ENCODE results near the gene CARD9.
"Not testable (repeated sequence)": the region's sequence is repeated elsewhere in the genome, so short reads cannot be mapped to it uniquely, and the experiment has no call there.

CARD9 gene

GRCh38 chr9:136331556-136332481 is 41.6 kb downstream of the CARD9 start:
- no peak for DNase-seq

GRCh38 chr9:136331030-136331429 is 42.4 kb downstream of the CARD9 start:
- DNase-seq, result no peak

- no peak for DNase-seq
Observed at GRCh38 chr9:136330406-136330990, 43.0 kb downstream of the CARD9 start.

DNA sequence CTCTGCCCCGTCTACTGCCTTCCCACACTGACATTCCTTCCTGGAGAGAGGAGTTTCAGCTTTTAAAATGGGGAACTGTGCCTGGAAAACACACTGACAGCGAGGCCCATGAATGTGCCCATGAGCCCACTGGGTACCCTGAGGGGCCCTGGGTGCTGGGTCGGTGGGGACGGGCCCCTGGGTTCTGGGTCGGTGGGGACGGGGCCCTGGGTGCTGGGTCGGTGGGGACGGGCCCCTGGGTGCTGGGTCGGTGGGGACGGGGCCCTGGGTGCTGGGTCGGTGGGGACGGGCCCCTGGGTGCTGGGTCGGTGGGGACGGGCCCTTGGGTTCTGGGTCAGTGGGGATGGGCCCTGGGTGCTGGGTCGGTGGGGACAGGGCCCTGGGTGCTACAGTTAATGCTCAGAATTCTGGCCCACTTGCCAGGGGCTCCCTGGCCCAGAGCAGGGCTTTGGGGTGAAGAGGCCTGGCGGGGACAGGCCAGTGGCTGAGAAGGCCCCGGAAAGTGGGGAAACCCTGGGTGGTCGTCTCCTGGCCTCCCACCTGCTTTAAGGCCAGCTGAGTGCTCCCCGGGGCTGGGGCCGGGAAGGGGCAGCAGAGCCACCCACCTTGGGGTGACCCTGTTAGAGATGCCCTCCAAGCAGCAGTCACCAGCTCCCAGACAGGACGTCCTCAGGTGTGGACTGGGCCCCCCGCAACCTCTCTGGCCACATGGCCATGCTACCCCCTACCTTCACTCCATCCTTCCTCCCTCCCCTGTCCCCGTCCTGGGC is 43.6 kb downstream of the CARD9 start:
- DNase-seq, result no peak

- DNase-seq, result no peak
Observed at GRCh38 chr9:136329211-136329627, 44.2 kb downstream of the CARD9 start.

DNA sequence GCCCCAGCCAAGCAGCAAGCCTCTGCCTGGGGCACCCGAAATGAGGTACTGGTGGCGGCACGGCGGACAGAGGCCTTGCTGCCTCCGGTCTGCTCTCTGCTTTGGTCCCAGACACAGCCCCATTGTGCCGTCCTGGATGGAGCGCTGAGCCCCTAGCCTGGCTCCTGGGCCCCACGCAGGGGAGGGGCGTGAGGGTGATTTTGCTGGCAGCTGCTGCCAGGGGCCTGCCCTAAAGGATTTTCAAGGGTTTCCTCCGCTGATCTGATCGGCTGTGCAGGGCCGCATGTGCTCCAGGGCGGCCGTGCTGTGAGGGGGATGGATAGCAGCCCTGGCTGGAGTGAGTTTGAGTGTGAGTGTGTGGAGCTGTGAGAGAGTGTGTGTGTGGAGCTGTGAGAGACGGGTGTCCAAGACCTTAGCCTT is 44.8 kb downstream of the CARD9 start:
- no peak for DNase-seq

GRCh38 chr9:136328011-136328621 is 45.4 kb downstream of the CARD9 start:
- no peak for DNase-seq

DNA sequence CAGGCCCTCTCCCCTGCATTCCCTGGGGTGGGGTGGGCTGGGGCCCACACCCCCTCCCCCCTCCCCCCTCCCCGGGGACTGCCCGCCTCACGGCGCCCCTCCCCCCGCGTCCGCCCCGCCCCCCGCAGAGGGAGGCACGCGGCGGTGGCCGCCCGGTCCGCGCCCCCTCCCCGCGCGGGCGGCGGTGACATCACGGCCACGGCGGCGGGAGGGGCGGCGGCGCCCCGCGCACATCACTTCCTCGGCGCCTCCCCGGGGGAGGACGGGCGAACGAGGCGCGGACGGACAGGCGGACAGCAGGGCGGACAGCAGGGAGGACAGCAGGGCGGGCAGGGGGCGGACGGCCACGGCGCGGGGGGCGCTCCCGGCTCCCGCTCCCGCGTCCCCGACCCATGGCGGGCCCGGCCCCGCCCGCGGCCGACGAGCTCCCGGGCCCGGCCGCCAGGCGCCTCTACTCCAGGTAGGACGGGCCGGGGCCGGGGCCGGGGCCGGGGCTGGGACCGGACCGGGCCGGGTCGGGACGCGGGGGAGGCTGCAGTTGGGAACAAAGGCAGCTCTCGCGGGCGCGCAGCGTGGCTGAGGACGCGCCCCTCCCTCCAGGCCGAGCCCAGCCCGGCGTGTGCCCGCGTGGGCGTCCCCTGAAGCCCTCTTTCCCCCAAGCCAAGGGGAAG is 46.0 kb downstream of the CARD9 start, which contains the start of gene GPSM1:
TSS of gene GPSM1 (plus strand) at position 236 of the 671 bp plus-strand sequence. CDS start at position 393, 157 bp downstream.
- peak; percentile 21 for DNase-seq

- no peak for DNase-seq
Observed at GRCh38 chr9:136326761-136327303, 46.6 kb downstream of the CARD9 start.

GRCh38 chr9:136326061-136326760 is 47.3 kb downstream of the CARD9 start:
- no peak for DNase-seq

DNA sequence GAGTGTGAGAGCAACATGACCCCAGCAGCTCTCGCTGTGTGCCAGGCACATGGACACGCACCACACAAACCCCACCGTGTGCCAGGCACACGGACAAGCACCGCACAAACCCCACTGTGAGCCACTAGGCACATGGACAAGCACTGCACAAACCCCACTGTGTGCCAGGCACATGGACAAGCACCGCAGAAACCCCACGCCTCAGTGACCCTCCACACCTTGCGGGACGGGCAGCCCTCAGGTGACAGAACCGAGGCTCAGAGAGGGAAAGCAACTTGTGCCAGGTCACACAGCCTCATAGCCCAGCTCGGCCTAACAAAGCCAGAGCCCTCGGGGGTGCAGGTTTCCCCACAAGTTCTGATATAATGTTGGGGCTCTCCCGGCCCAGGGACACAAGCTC is 48.1 kb downstream of the CARD9 start:
- no peak for DNase-seq

DNA sequence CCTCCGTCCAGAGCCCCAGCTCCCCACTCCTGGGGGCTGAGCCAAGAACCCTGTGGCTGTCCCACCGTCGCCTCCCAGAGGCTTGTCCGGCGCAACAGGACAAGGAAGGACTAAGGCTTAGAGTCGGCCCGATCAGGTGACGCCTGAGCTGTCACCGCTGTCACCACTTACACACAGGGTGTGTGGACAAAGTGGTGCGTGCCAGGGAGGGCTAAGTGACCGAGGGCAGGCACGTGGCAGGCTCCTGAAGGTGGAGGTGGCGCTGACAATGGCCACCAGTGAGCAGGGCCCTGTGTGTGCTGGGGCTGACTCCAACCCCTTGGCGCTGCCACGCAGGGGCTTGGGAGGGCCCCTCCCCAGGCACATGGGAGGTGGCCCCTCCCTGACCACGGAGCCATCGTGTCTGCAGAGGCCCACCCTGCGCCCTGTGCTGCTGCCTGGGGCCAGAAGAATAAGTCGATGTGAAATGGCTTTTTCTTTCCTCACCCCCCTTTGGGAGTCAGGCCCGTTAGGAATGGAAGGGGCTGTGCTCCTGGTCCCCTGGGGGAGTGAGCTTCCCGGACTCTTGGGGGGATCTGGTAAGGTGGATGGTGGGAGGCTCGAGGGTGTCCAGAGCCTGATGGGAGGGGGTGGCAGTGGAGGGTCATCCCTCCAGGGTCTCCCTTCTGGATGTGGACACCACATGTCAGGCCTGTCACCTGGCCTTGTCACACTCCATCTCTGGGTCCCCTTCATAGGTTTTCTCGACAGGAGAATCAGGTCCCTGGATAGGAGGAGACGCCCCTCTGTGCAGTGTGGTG is 48.8 kb downstream of the CARD9 start:
- DNase-seq, result no peak

DNA sequence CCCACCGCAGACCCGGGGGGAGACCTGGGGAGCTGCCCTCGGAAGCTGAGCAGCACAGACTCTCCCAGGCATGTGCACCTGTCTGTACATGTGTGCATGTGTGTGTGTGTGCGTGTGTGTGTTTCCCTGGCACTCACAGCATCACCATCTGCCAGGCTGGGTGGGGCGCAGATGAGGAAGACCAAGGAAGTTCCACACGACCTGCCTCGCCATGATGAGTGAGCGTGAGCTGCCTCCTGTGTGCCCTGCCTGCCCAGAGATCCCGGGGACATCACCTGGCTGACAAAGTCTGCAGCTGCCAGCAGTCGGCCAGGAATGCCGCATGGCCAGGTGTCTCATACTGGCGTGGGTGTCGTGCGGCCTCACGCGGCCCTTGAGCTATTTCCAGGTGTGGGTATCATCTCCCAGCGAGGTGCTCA is 50.1 kb downstream of the CARD9 start:
- DNase-seq, result no peak

DNA sequence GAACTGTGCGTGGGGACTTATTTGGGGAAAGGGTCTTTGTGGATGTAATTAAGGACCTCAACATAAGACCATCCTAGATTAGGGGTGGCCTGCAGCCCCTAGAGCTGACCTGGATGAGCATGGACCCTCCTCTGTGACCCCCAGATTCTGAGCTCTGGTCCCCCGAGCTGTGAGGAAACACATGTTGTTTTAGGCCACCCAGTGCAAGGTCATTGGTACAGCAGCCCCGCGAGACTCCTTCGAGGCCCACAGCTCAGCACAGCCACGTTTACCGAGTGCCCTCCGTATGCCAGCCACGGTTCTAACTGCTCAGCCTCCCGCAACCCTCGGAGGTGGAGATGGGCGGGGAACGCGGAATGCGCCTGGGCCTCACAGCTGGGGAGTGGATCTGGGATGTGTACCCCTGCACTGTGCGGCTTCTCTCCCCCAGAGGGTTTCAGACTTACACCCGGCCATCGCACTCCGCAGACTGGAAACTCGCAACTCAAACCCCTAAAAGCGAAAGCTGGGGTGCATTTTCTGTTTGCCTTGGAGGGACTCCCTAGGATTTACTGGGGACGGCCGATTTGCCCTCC is 50.6 kb downstream of the CARD9 start:
- DNase-seq, result no peak

DNA sequence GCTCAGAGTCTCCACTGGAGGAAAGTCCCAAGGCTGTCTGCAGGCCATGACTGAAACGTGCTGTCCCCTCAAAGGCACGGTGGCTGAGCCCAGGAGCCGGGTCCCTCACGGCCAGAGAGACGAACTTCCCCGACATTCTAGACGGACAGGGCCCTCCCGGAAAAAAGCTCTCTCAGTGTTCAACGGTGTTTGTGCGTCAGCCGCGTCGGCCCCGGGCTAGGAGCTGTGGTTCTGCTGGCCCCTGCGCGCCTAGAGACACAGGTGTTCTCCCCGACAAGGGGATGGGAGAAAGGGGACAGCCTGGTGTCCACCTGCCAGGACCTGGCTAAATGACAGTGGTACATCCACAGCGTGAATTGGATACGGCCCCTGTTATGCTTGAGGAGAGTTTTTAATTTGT is 51.9 kb downstream of the CARD9 start:
- no peak for DNase-seq

DNA sequence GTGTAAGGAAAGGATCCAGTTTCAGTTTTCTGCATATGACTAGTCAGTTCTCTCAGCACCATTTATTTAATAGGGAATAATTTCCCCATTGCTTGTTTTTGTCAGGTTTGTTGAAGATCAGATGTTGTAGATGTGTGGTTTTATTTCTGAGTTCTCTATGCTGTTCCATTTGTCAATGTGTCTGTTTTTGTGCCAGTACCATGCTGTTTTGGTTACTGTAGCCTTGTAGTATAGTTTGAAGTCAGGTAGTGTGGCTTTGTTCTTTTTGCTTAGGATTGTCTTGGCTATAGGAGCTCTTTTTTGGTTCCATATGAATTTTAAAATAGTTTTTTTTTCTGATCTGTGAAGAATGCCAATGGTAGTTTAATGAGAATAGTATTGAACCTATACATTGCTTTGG is 52.5 kb downstream of the CARD9 start:
- DNase-seq, result not testable (repeated sequence)

- not testable (repeated sequence) for DNase-seq
Observed at GRCh38 chr9:136319955-136320354, 53.5 kb downstream of the CARD9 start.

DNA sequence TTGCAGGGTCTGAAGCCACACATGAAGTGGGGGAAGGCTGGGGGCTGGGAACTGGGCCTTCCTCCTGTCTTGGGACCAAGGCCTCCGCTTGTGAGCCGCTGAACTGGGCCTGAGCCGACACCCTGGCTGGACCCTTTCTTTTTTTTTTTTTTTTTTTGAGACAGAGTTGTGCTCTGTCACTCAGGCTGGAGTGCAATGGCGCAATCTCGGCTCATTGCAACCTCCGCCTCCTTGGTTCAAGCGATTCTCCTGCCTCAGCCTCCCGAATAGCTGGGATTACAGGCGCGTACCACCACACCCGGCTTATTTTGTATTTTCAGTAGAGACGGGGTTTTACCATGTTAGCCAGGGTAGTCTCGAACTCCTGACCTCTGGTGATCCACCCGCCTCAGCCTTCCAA is 54.2 kb downstream of the CARD9 start:
- DNase-seq, result not testable (repeated sequence)

- no peak for DNase-seq
Observed at GRCh38 chr9:136318776-136319241, 54.7 kb downstream of the CARD9 start.
